ENCODE data around the gene KANSL3.
"Not testable (repeated sequence)": the region's sequence is repeated elsewhere in the genome, so short reads cannot be mapped to it uniquely, and the experiment has no call there.

The KANSL3 gene

DNA sequence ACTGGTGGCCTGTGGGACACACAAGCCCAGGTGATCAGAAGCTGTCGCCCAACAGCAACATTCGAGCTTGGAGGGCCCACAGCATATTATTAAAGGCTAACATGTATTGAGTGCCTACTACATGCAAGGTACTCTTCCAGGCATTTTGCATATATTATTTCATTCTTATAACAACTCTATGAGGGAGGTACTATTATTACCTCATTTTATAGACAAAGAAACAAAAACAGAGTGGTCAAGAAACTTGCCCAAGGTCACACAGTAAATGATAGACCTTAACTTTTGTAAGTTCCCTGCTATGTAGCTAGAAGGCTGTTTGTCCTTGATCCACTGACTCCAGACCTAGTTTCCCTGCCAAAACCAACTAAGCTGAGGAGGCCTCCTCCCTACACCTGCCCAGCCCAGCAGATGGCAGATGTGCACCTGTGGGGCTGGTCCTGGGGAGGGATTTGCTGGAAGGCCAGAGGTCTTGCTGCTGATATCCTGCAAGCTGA is 35.7 kb downstream of the KANSL3 start:
- DNase-seq: no peak

DNA sequence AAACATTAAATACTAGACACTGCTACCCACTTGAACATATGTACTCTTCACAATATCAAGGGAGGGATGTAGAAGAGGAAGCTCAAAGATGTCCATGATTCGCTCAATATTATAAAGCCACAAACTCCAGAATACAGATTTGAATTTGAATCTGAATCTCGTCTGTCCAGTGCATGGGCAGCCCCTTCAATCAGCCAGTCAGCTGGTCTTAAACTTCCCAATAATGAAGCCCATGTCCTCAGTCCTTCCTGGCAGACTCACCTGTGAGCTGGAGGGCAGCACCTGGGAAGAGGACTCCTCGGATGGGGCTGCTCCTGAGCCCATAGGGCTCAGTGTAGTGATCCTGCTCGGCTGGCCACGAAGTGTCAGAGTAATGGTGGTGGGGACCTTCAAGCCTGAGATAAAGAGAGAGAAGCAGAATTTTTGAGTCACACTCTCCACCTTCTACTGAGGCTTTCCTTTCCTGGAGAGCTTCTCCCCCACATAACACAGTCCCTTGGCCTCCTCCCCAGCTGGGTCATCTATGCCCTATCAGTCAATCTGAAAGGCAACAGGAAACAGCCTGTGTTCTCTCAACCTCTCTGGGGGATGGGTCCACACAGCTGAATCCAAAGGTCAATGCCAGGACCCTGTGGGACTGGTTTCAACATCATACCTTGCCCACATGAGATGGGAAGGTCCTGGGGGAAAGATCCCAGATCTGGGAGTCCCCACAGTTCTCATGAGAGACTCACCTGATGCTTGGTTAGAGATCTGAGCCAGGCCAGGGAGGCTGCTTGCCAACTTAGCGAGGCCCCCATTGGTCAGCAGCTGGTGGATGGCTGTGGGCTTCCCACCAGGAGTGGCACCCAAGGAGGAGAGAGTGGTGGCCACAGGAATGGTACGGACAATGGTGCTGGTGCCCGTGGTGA is 36.5 kb downstream of the KANSL3 start:
- DNase-seq: peak; percentile 53

DNA sequence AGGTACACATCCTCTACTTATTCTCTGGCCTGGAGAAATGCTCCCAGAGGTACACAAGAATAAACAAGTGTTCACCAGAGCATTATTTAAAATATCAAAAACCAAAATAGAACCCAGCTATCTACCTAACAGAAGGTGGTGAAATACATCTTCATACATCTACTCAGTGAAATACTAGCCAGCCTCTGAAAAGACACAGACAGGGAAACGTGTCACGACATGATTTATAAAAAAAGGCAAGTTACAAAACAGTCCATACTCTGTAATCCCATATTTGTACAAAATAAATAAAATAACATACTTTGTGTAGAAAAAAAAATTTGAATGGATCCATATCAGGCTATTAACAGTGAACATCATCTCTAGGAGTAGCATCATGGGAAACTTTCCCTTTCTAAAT is 38.2 kb downstream of the KANSL3 start:
- no peak for DNase-seq

DNA sequence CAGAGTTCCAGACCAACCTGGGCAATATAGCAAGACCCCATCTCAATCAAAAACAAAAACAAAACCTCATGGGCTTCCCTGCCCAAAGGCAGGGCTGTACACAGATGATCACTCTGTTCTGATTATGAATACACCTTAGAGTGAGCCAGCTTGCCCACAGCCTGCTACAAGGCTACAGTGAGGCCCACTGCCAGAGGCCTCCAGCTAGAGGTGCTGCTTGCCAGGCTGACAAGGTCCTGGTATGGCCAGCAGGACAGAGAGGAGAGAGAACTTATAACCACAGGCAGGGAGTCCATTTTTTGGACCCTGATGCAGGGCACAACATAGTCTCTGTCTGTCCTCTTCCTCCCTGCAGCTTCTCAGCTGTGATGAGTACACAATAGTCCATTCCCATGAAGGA is 41.5 kb downstream of the KANSL3 start:
- no peak for DNase-seq

DNA sequence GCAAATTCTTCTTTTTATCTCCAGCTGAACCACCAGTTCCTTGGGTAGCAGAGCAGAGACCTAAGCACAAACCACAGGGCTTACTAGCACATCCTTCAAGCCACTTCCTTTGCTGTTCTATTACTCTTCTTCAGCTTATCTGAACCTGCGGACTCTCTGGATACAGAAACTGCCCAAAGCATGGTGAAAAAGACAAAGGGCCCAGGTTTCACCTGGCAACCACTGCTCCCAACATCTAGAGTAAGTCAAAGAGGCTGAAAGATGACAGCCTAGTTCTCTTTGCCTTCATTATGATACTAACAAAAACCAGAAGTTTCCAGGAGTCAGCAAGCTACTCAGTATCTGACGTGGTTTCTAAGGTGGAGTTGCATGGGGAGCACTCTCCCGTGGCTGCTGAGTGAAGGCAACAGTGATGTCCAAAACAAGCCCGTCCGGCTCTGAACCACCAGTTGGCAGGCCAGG is 43.4 kb downstream of the KANSL3 start:
- DNase-seq: peak; percentile 56

DNA sequence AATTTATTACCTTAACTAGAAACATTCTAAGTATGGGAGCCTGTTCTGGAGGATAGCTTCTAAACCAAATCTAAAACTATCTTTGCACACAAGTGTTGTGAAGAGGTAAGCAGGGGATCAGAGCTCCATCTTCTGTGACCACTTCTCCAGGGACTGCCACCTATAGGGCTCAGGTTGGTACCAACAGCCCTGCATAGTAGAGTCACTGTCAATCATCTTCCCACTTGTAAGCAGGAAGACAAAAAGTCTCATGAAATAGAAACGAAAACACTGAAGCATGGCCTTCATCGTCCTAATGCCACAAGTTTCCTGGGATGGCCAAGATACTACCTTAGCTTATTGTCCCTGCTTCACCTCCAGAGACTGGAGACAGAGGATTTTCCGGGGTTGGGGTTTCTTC is 43.8 kb downstream of the KANSL3 start:
- DNase-seq: no peak

DNA sequence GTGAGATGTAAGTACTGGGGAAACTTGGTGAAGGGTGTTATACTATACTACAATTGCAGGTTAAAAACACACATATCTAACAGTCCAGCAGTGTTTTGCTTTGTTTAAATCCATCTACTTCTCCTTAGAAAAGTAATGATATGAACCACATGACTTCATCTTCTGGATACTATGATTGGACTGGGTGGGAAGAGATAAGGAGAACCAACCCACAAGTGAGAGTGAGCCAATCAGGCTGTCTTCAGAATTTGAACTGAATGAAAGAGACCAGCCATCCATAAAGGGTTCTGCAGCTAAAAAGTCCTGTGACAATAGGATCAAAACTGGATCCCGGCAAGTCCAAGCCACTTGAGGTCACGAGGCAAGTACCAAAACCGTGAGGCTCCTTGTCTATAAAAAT is 46.6 kb downstream of the KANSL3 start:
- no peak for DNase-seq

DNA sequence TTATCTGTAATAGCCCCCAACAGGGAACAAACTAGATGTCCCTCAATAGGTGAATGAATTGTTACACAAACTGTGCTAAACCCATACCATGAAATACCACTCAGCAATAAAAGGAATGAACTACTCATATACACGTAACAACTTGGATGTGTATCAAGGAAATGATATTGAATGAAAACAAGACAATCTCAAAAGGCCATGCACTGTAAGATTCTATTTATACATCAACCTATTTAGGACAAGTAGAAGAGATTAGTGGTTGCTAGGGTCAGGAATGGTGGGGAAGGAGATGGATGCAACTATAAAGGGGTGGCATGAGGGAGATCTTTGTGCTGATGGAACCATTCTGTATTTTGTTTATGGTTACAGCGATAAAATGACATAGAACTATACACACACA is 47.1 kb downstream of the KANSL3 start:
- no peak for DNase-seq

DNA sequence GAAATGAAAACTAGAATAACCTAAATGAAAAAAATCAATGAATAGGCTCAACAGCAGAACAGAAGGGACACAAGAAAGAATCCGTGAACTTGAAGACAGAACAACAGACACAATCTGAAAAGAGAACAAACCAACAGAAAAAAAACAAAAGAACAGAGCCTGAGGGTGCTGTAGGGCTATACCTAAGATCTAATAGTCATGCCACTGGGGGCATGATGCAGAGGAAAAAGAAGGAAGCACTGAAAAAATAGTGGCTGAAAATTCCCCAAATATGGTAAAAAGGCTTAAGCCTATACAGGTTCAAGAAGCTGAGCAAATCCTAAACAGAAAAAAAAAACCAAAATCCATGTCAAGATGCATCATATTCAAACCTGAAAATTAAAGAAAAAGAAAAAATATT is 50.3 kb downstream of the KANSL3 start:
- DNase-seq: no peak

DNA sequence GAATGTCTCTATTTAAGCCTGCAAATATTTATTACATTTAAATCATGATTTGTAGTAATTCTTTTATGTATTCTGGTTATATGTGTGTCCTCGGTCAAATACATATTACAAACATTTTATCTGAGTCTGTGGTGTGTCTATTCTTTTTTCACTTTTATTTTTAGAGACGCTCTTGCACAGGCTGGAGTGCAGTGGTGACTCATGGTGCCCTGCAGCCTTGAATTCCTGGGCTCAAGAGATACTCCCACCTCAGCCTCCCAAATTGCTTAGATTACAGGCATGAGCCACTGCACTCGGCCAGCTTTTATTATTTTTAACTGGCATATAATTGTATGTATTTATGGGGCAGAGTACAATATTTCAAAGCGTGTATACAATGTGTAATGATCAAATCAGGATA is 54.1 kb downstream of the KANSL3 start:
- no peak for DNase-seq

DNA sequence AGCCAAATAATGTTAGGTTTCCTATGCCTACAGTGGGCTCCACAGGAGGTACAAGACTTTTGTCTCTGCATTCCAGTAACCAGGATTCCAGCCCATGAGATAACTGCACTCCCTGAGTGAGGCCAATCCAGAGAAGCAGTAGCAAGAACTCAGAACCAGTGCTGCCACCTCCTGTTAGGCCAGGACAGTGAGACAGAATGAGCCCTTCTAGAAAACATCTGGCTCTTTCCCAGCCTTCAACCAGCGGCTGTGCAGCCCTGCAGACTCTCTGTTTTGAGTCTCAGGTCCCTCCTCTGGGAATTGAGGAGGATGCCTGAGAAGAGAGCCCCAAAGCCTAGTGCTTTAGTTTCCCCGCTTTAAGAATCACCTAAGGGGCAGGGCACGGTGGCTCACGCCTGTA is 57.3 kb downstream of the KANSL3 start:
- peak; percentile 21 for DNase-seq

DNA sequence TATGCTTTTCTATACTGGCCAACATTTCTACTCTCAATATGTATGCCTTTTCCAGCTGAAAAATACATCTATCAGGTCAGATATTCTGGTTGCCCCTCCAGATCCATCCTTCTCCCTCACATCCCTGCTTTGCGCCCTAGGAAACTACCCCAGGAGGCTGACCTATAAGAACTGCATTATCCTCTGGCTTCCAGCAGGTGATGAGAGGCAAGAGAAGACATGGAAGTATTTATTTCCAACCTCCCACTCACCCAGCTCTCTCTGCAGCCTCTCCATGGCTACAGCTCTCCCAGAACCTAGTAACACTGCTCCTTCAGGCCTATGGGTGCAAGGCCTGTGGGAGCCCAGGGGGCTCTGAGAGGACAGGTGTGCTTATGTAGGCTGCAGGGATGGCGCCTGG is 58.7 kb downstream of the KANSL3 start:
- no peak for DNase-seq

DNA sequence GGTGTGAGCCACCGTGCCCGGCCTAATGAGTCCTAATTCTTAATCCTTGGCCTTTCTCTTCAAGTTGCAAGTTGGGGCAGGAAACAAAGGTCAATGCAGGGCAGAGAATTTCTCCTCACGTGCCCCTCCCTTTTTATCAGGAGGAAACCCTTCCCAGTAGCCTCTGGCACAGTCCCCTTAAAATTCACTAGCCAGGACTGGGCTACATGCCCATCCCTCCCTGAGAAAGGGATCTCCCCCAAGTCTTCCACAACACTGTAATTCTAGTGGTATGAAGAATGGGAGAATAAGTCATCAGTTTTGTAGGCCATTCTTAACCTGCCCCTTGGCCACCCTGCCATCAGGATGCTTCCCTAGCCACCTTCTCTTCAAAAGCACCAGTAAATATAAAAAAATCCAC is 59.4 kb downstream of the KANSL3 start:
- no peak for DNase-seq

DNA sequence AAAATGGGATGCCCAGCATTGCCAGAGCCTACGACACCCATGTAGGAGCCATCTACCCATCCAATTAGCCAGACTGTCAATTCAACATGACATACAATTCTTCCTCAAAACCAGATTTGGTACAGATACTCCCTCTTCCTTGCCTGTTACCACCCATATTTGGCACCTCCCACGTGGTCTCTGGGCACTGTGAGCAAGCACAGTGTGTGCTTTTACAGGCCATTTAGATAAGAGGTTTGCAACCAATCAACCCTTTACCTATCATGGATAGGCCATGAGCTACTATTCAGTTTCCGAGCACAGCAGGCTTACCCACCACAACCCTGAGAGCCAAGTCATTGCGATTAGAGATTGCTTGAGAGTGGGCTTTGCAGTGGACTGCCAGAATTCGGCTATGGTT is 60.6 kb downstream of the KANSL3 start:
- DNase-seq: no peak

DNA sequence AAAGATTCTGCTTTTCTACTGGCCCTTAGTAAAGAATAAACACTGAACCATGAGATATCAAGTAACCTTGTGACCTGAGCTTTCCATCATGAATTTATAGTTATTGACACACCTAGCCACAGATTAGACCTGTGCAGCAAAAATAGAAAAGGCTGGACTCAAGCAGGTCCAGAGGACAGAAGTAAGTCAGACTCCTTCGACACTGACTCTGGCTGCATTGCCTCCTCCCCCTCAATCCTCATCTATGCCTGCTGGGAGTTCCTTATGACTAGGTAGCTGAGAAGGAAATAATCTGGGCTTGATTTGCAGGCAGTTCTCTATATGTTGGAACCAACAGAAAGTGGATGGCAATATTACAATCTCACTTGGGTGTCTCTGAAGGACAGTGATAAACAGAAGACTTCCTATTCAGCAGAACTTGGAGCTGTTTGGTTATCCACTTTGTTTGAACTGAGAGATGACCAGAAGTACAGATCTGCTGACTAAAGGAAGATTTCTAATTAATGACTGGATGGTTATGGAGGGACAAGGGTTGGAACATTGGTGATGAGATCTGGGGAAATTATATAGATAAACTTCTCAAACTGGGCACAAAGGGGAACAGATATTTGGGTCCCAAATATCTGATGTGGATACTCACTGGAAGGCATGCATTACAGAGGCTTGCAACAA is 62.2 kb downstream of the KANSL3 start:
- no peak for DNase-seq

DNA sequence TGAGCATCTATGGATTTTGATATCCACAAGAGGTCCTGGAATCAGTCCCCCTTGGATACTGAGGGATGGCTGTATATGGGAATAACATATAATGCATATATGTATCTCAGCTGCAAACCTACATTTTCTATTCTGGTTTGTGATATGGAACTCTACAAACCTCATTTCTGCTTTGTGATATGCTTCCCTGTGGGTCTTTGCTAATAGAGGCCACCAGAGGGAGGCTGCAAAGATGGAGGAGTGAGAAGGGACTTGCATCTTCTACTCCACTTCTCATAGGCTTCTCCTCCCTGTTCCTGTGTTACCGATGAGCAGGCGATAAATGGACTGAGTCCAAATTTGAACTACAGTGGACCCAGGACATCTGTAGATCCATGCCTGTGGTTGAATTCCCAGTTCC is 63.7 kb downstream of the KANSL3 start:
- no peak for DNase-seq

DNA sequence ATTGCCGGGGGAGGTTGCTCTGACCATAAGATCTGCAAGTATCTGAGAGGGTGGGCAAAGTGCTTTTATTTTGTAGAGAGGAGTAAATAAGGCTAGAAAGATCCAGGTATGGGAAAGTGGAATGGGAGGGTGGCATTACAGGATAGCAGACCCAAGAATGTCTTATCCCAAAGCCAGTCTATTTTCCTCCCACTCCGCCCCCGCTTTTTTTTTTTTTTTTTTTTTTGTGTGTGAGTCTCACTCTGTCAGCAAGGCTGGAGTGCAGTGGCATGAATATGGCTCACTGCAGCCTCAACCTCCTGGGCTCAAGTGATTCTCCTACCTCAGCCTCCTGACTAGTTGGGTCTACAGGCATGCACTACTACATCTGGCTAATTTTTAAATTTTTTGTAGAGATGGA is 70.0 kb downstream of the KANSL3 start:
- DNase-seq: no peak

DNA sequence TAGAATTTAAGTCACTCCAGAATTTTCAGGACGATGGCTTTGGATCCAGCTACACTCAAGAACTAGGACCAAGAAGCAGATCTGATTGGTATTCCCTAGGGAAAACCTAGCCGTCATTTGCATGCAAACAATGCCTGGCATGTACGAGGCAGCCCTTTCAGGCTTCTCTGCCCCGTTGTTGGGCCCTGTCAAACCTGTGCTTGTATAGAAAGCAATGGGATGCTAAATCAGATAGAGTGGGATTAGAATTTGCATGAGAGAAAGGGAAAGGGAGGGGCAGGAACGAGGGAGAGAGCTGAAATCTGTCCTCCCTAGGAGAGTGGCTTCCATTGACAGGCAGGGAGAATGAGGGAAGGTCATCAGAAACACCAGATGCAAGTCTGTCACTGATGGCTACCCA is 73.0 kb downstream of the KANSL3 start:
- no peak for DNase-seq

DNA sequence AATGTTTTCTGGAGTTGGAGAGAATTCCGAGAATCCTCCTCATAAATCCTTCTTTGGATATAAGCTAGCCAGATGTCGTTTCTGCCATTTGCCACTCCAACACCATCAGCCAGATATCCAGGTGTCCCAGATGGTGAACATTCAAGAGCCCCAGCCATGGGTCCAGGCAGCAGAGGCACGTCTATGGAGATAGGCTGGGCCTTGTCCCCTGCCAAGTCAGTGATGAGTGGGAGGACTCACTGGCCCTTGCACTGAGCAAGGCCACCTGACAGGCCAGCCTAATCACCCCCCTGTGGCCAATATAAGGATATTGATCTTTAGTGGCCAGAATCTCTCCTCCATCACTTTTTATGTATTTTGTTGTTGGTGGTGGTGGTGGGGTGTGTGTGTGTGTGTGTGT is 73.5 kb downstream of the KANSL3 start:
- no peak for DNase-seq

DNA sequence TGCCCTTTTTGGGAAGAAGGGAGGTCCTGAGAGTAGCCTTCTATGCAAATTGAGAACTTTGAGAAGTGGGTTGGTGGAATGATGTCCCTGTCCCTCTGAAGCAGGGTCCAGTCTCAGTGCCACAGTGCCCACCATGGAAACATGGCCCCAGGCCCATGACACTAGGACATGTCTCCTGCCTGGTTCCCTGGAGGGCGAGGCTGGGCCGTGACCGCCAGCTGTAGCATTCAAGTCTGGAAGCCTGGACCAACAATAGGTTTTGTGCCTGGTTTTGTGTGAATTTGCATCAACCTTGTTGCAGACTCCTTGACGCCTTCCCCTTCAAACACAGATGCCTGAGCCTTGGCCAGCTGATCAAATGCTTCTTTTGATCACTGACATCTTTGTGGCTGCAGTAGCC is 74.1 kb downstream of the KANSL3 start:
- no peak for DNase-seq

DNA sequence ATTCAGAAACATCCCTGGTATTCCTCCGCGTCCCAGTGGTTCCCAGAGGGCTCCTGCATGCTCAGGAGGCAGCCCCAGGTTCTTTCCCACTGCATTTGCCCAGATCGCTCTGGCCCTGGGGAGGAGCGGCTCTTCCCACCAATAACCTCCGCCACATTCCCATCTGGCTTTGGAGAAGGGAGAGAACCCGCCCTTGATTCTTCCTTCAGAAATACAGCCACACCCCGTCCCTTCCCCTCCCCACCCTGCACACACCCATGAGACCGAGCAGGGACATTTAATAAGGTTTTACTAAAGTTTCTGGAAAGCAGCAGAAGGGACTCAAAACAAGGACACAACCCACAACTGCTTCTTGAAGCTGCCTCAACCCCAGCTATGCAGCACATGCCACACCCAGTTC is 79.6 kb downstream of the KANSL3 start:
- no peak for DNase-seq

DNA sequence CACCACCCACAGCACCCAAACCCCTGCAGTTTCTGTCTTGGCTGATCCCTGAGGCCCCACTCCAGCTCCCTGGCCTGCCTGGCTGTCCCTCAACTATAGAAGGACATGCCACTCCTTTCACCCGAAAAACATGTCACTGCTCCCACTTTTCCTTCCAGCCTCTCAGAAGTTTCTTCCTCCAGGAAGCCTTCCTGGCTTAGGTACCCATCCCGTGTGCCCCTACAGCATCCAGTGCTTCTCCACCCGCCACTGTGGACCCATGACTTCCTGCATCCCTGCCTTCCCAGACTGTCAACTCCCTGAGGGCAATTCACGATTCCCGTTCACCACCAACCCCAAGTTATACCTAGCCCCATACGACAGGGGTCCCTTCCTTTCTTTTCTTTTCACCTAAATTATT is 80.1 kb downstream of the KANSL3 start:
- DNase-seq: no peak

DNA sequence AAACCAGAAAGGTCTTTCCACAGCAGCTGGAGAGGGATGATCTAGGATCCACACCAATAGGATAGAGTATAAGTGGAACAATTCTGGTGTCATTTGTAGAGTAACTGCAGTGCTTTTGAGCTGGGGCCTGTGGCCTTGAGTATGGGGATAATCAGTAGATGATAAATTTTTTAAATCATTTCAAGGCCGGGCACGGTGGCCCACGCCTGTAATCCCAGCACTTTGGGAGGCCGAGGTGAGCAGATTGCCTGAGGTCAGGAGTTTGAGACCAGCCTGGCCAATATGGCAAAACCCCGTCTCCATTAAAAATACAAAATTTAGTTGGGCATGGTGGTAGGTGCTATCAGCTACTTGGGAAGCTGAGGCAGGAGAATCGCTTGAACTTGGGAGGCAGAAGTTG is 80.7 kb downstream of the KANSL3 start:
- not testable (repeated sequence) for DNase-seq

Data from activated CD4-positive, alpha-beta T cell treated with anti-CD3 and anti-CD28 coated beads, Interleukin-2, amount 50 U/mL, for 16 hours (primary cell).